Uterus (tissue), 2 donors: ENCODE data around the gene CDK5R1.

Source experiments
- CTCF ChIP-seq, 4 experiments: fragments of 200-600 bp in 2 of 4; fragments of 450-650 bp in 2 of 4; sonication (generic) in 2 of 4; IDR thresholded peaks; one replicate each; pipeline ENCODE4 v1.5.1; 2016 to 2019; ENCODE audit warnings: antibody characterized with exemption in 4 of 4, mild to moderate bottlenecking in 2 of 4, moderate library complexity in 1 of 4
- POLR2A ChIP-seq, 2 donors: fragments of 450-650 bp; IDR thresholded peaks; one replicate each; pipeline ENCODE4 v1.6.1; 2016; ENCODE audit warnings: antibody characterized with exemption in 2 of 2, mild to moderate bottlenecking in 1 of 2, moderate library complexity in 1 of 2

- TF ChIP-seq CTCF (IDR thresholded peaks at IDR 0.05) (no peak), POLR2A (IDR thresholded peaks at IDR 0.05) (no peak)
Measured at GRCh38 chr17:32487473-32488176, 832 bp downstream of the CDK5R1 start.
